Rectal smooth muscle tissue (tissue), 1 donor: ENCODE measurements around the gene OR2T3.
"Not testable (repeated sequence)": the region's sequence is repeated elsewhere in the genome, so short reads cannot be mapped to it uniquely, and the experiment has no call there.

Experiments used
- H3K27ac ChIP-seq: one replicate; pipeline ENCODE4 v1.7.0; 2013; ENCODE audit warnings: low read depth, low read length, inconsistent platforms
- H3K27me3 ChIP-seq: one replicate; pipeline ENCODE4 v1.7.0; 2013; ENCODE audit warnings: low read length; ENCODE audit not compliant: control insufficient read depth, insufficient read depth
- H3K36me3 ChIP-seq: one replicate; pipeline ENCODE4 v1.7.0; 2013; ENCODE audit warnings: low read length; ENCODE audit not compliant: control insufficient read depth, insufficient read depth
- H3K4me1 ChIP-seq: one replicate; pipeline ENCODE4 v1.7.0; 2013; ENCODE audit warnings: low read length; ENCODE audit not compliant: control insufficient read depth, insufficient read depth
- H3K4me3 ChIP-seq: one replicate; pipeline ENCODE4 v1.7.0; 2013; ENCODE audit warnings: low read length
- H3K9ac ChIP-seq: one replicate; pipeline ENCODE4 v1.7.0; 2013; ENCODE audit warnings: low read length

The OR2T3 gene

GRCh38 chr1:248445399-248445798 is 27.8 kb upstream of the OR2T3 start, which contains the start of gene OR2T2:
Gene OR2T2 (plus strand): TSS chr1:248445637. CDS start chr1:248452798, 7,161 bp downstream.
- H3K4me1 ChIP-seq, H3K27me3 ChIP-seq, H3K4me3 ChIP-seq, H3K36me3 ChIP-seq, H3K27ac ChIP-seq, H3K9ac ChIP-seq: not testable (repeated sequence)

- not testable (repeated sequence) for H3K4me1 ChIP-seq, H3K27ac ChIP-seq, H3K9ac ChIP-seq, H3K36me3 ChIP-seq, H3K27me3 ChIP-seq, H3K4me3 ChIP-seq
Measured at GRCh38 chr1:248448409-248449074, 24.6 kb upstream of the OR2T3 start.

DNA sequence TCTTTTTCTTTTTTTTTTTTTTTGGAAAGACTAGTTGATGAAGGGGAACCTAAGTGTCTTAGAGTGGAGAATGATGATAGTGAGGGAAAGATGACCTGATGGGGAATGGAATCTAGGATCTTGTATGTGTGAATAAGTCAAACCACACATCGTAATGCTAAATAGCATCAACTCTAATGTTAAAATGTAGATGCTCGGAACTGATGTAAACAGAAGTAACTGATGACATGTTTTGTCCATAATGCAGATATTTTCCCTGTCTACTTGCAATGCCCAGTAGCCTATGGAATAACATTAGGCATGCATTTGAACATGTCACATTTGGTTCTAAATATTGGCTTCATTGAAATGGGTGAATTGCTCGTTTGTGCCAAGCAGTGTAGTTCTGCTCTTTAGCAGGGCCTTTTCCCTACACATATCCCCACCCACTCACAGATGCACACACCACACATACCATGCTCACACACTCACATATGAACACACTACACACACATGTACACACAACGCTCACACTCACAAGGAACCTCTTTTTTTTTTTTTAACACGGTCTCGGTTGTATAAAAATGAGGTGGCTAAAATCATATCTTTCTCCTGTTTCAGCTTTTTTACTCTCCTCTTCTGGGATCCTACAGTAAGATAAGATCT is 23.2 kb upstream of the OR2T3 start:
- not testable (repeated sequence) for H3K9ac ChIP-seq, H3K4me1 ChIP-seq, H3K36me3 ChIP-seq, H3K27ac ChIP-seq, H3K27me3 ChIP-seq, H3K4me3 ChIP-seq

GRCh38 chr1:248450466-248451145 is 22.5 kb upstream of the OR2T3 start:
- H3K27me3 ChIP-seq, H3K27ac ChIP-seq, H3K4me1 ChIP-seq, H3K36me3 ChIP-seq, H3K9ac ChIP-seq, H3K4me3 ChIP-seq: not testable (repeated sequence)

DNA sequence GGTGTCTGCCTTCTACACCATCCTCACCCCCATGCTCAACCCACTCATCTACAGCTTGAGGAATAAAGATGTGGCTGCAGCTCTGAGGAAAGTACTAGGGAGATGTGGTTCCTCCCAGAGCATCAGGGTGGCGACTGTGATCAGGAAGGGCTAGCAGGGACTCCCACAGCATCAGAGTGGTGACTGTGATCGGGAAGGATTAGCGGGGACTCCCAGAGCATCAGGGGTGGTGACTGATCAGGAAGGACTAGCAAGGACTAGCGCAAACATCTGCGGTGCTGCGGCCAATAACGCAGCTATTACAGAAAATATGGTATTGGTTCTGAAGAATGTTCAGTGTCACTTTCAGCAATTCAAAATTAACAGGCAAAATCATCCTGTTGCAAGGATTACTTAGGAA is 19.5 kb upstream of the OR2T3 start:
- not testable (repeated sequence) for H3K27me3 ChIP-seq, H3K4me3 ChIP-seq, H3K36me3 ChIP-seq, H3K9ac ChIP-seq, H3K4me1 ChIP-seq, H3K27ac ChIP-seq

DNA sequence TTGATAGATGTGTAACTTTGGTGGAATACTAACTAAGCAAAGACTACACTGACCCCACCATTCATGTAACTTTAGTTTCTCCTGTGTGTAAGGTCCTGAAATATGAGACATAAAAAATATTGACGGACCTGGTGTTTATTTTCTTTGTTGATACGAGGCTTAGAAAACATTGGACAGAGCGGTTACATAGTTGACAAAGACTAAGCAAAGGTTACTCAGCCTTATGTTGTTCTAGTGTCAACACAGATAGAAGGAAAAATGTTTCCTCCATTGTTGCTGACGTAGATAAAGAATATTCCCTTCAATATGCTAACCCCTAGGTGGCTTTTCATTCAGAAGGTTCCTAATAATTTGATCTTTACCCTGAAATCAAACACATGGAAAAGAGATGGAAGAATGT is 18.1 kb upstream of the OR2T3 start:
- H3K27ac ChIP-seq, H3K36me3 ChIP-seq, H3K4me3 ChIP-seq, H3K4me1 ChIP-seq, H3K27me3 ChIP-seq, H3K9ac ChIP-seq: not testable (repeated sequence)

GRCh38 chr1:248456635-248457034 is 16.5 kb upstream of the OR2T3 start:
- not testable (repeated sequence) for H3K4me1 ChIP-seq, H3K36me3 ChIP-seq, H3K9ac ChIP-seq, H3K4me3 ChIP-seq, H3K27me3 ChIP-seq, H3K27ac ChIP-seq

GRCh38 chr1:248459117-248459516 is 14.0 kb upstream of the OR2T3 start:
- not testable (repeated sequence) for H3K4me1 ChIP-seq, H3K27ac ChIP-seq, H3K27me3 ChIP-seq, H3K36me3 ChIP-seq, H3K4me3 ChIP-seq, H3K9ac ChIP-seq

DNA sequence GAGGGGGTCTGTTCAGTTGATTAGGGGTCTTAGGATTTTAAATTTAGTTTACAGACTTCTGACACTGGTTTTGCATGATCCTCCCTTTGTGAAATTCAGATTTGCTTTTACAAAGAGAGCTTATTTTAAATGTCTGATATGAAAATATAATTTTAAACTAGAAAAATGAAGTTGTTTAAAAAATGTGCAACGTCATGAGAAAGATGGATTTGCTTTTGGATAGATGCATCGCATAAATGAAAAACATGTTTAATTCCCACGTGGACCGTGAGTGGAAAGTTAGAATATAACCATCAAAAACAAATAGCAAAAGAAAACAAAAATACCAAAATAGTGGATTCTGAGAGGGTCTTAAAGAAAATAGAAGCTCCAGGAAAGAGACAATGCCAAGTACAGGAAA is 2.0 kb upstream of the OR2T3 start:
- Histone ChIP-seq H3K36me3 (no peaks in the 10 kb centered on the region), H3K27me3 (no peaks in the 10 kb centered on the region), H3K27ac (no peak overlapping the region), H3K9ac (no peak overlapping the region), H3K4me3 (no peak overlapping the region), H3K4me1 (no peaks in the 10 kb centered on the region)

- not testable (repeated sequence) for H3K9ac ChIP-seq, H3K36me3 ChIP-seq, H3K4me1 ChIP-seq, H3K27me3 ChIP-seq, H3K4me3 ChIP-seq, H3K27ac ChIP-seq
Measured at GRCh38 chr1:248472111-248472510, 1.0 kb upstream of the OR2T3 start.

GRCh38 chr1:248475660-248476059 is 2.5 kb downstream of the OR2T3 start:
- not testable (repeated sequence) for H3K4me3 ChIP-seq, H3K27me3 ChIP-seq, H3K9ac ChIP-seq, H3K36me3 ChIP-seq, H3K4me1 ChIP-seq, H3K27ac ChIP-seq

GRCh38 chr1:248481686-248482579 is 8.8 kb downstream of the OR2T3 start:
- not testable (repeated sequence) for H3K9ac ChIP-seq, H3K4me1 ChIP-seq, H3K36me3 ChIP-seq, H3K27me3 ChIP-seq, H3K4me3 ChIP-seq, H3K27ac ChIP-seq
